Measurements from ENCODE around the gene CDH23. TPM values are rescaled to one million over a fixed set of nuclear protein-coding genes. Genes with fewer than 3 reads are reported as not detected.

The CDH23 gene
- total RNA-seq, 4 donors from 2014 or later = 13.8 to 20.1 (median 17.3) TPM

DNA sequence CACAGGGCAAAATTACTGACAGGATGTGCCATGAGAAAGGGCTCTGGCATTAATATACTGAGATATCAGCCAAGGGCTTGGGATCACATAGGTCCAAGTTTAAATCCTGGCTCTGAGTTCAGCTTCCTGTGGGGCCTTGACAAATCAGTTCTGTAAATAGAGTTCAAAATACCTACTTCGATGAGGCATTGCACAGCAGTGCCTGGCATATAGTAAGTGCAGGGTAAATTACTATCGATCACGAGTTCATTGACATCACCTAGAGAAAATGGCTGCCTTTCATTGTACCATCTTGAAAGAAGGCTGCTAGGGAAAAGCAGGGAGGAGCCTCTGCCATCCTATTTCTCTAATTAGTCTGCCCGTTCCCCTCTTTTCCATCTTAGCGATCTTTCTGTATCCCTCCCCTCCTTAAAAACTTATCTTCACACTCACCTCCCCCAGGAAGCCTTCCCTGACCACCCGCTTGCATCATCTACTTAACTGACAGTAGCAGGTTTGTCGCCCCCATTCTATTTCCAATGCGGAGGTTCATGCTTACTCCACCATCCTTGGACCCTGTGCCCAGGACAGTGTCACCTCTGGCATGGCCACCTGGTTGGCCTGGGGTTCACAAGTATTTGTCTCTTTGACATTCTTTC lies 198.3 kb downstream of the CDH23 start:
- no peaks in the 10 kb centered on the region for H3K36me3 ChIP-seq
- no peak for DNase-seq (ENCODE audit: low spot score in 2 of 2)
- no peaks in the 10 kb centered on the region for H3K27me3 ChIP-seq
- no peaks in the 10 kb centered on the region for H3K9me3 ChIP-seq
- no peak overlapping the region for H3K4me3 ChIP-seq
- no peak for TF ChIP-seq CTCF (IDR thresholded peaks at IDR 0.05)
- no peak for TF ChIP-seq EP300 (IDR thresholded peaks at IDR 0.05)
- no peak for TF ChIP-seq POLR2A (IDR thresholded peaks at IDR 0.05)
- no peak overlapping the region for H3K27ac ChIP-seq
- 90 to 91% methylated on average over 8 of the region's 8 CpGs for WGBS, 2 donors
- peaks cover 0 to 38% (median 17%) of the 10 kb centered on the region in 4 donors for H3K4me1 ChIP-seq

GRCh38 chr10:71595649-71596048 lies 198.9 kb downstream of the CDH23 start:
- peaks cover 0 to 32% (median 17%) of the 10 kb centered on the region in 4 donors for H3K4me1 ChIP-seq
- no peaks in the 10 kb centered on the region for H3K9me3 ChIP-seq
- no peaks in the 10 kb centered on the region for H3K27me3 ChIP-seq
- H3K4me3 ChIP-seq = no peak overlapping the region
- WGBS, 2 donors = 95 to 96% methylated on average over 7 of the region's 7 CpGs
- no peak overlapping the region for H3K27ac ChIP-seq
- TF ChIP-seq CTCF (IDR thresholded peaks at IDR 0.05) (no peak), EP300 (IDR thresholded peaks at IDR 0.05) (no peak), POLR2A (IDR thresholded peaks at IDR 0.05) (no peak)
- no peaks in the 10 kb centered on the region for H3K36me3 ChIP-seq
- DNase-seq (ENCODE audit: low spot score in 2 of 2) = no peak

GRCh38 chr10:71596127-71596526 lies 199.4 kb downstream of the CDH23 start:
- Histone ChIP-seq H3K36me3 (no peaks in the 10 kb centered on the region), H3K27me3 (no peaks in the 10 kb centered on the region), H3K27ac (no peak overlapping the region), H3K4me3 (no peak overlapping the region), H3K4me1 (peaks cover 0 to 35% (median 17%) of the 10 kb centered on the region in 4 donors), H3K9me3 (no peaks in the 10 kb centered on the region)
- 97 to 100% methylated on average over 3 of the region's 3 CpGs for WGBS, 2 donors
- no peak for DNase-seq (ENCODE audit: low spot score in 2 of 2)
- TF ChIP-seq EP300 (IDR thresholded peaks at IDR 0.05) (no peak), CTCF (IDR thresholded peaks at IDR 0.05) (no peak), POLR2A (IDR thresholded peaks at IDR 0.05) (no peak)

- Histone ChIP-seq H3K27me3 (no peaks in the 10 kb centered on the region), H3K4me1 (peaks cover 0 to 39% (median 17%) of the 10 kb centered on the region in 4 donors), H3K4me3 (no peak overlapping the region), H3K9me3 (no peaks in the 10 kb centered on the region), H3K36me3 (no peaks in the 10 kb centered on the region), H3K27ac (peak overlapping the region in 2 of 4 donors; percentile 64 to 77)
- no peak for DNase-seq (ENCODE audit: low spot score in 2 of 2)
- 93 to 95% methylated on average over 5 to 8 of the region's 8 CpGs for WGBS, 2 donors
- TF ChIP-seq EP300 (IDR thresholded peaks at IDR 0.05) (no peak), CTCF (IDR thresholded peaks at IDR 0.05) (no peak), POLR2A (IDR thresholded peaks at IDR 0.05) (no peak)
Observed at GRCh38 chr10:71596759-71597158, 200.0 kb downstream of the CDH23 start.

GRCh38 chr10:71597821-71598498 lies 201.2 kb downstream of the CDH23 start:
- H3K27ac ChIP-seq = peak overlapping the region; percentile 37 to 92 (median 70)
- TF ChIP-seq CTCF (IDR thresholded peaks at IDR 0.05) (no peak), EP300 (IDR thresholded peaks at IDR 0.05) (peak in 1 of 2 donors; percentile 47)
- H3K4me1 ChIP-seq = peaks cover 0 to 39% (median 17%) of the 10 kb centered on the region in 4 donors
- WGBS, 2 donors = 30 to 39% methylated on average over 10 to 12 of the region's 12 CpGs
- no peaks in the 10 kb centered on the region for H3K27me3 ChIP-seq
- DNase-seq (ENCODE audit: low spot score in 2 of 2) = peak; percentile 22 to 39
- H3K4me3 ChIP-seq = no peak overlapping the region
- no peaks in the 10 kb centered on the region for H3K36me3 ChIP-seq
- no peaks in the 10 kb centered on the region for H3K9me3 ChIP-seq
